ENCODE results near the gene CCDC167.

Gene CCDC167

GRCh38 chr6:37491830-37492208 lies 7.9 kb downstream of the CCDC167 start:
- H3K27ac ChIP-seq, result no peak overlapping the region
- peaks cover 3% of the 10 kb centered on the region; the same call in 1 of the 2 replicates for H4K20me1 ChIP-seq (ENCODE audit: insufficient read depth)
- H3K4me2 ChIP-seq, result no peak overlapping the region
- H2AFZ ChIP-seq (ENCODE audit: low read depth), result no peak overlapping the region
- H3K79me2 ChIP-seq (ENCODE audit: insufficient read depth, low read depth), result no peaks in the 10 kb centered on the region; the same call in 1 of the 2 replicates
- H3K36me3 ChIP-seq (ENCODE audit: insufficient read depth), result no peaks in the 10 kb centered on the region
- no peak overlapping the region for H3K4me3 ChIP-seq (IDR thresholded peaks at IDR 0.05; ENCODE audit: insufficient read depth, low read depth, low read length)
- TF ChIP-seq, protein P1, sequence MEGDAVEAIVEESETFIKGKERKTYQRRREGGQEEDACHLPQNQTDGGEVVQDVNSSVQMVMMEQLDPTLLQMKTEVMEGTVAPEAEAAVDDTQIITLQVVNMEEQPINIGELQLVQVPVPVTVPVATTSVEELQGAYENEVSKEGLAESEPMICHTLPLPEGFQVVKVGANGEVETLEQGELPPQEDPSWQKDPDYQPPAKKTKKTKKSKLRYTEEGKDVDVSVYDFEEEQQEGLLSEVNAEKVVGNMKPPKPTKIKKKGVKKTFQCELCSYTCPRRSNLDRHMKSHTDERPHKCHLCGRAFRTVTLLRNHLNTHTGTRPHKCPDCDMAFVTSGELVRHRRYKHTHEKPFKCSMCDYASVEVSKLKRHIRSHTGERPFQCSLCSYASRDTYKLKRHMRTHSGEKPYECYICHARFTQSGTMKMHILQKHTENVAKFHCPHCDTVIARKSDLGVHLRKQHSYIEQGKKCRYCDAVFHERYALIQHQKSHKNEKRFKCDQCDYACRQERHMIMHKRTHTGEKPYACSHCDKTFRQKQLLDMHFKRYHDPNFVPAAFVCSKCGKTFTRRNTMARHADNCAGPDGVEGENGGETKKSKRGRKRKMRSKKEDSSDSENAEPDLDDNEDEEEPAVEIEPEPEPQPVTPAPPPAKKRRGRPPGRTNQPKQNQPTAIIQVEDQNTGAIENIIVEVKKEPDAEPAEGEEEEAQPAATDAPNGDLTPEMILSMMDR (conservative IDR thresholded peaks at IDR 0.05; ENCODE audit: low read depth, low read length), result no peak
- no peaks in the 10 kb centered on the region for H3K4me1 ChIP-seq (ENCODE audit: low read depth, poor library complexity, severe bottlenecking)
- H3K9ac ChIP-seq, result no peak overlapping the region
- no peaks in the 10 kb centered on the region for H3K27me3 ChIP-seq (ENCODE audit: insufficient read depth, low read depth)

DNA sequence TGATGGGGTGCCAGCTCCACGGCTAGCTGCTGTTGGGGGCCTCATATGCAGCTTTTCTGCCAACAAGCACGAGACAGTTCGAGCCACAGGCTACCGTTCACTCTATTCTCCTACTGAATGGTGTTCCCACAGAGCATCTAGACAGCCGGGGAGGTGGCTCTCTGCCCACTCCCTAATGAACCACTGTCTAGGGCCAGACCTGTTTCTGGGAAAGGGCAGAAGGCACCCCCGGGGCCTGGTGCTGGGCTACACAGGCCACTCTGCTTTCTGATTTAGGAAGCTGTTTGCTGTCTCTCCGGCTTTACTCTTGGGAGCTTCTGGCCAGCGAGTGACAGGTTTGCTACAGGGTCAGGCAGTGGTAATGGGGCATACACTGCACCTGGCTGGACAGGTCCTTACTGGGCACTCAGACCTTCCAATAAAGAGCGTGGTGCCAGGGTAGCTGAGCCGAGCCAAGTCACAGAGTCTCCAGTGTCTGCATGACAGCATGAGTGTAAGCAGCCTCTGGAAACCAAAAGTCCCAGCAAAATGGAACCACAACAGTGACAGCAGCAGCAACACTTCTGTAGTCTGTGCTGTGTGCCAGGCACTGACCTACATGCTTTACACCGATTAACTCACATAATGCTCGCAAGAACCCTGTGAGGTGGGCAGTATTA lies 8.4 kb downstream of the CCDC167 start:
- H3K79me2 ChIP-seq (ENCODE audit: insufficient read depth, low read depth), result no peaks in the 10 kb centered on the region

DNA sequence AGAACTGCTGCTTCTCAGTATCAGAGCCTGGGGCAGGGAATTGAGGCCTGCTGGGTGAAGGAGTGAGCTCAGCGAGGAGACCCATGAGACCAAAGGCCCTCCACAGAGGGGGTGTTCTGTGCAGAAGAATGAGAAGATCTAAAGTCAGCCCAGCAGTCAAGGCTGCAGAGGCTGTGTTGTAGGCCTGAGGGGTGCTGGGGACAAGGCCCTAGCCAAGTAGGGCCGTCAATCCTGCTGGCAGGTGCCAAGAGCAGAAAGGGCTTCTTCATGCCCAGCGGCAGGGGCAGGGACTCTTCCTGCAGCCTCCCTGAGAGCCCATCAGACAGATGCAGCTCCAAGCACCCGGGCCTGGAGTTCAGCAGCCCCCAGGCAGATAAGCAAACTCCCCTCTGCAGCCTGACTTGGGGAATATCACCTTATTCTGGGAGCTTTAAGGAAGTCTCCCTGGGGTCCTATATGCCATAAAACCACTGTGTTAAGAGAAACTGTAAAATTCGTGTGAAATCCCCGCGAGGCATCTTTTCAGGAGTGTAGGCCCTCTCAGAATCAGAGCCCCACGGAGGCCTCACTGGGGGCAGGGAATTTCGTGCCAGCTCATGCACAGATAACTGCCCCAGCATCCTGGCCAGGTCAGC lies 9.0 kb downstream of the CCDC167 start:
- H3K36me3 ChIP-seq (ENCODE audit: insufficient read depth), result no peaks in the 10 kb centered on the region
- no peak overlapping the region for H2AFZ ChIP-seq (ENCODE audit: low read depth)
- H3K4me2 ChIP-seq, result no peak overlapping the region
- H3K27ac ChIP-seq, result no peak overlapping the region
- no peaks in the 10 kb centered on the region for H3K79me2 ChIP-seq (ENCODE audit: insufficient read depth, low read depth)
- peaks cover 3% of the 10 kb centered on the region; the same call in 1 of the 2 replicates for H4K20me1 ChIP-seq (ENCODE audit: insufficient read depth)
- H3K4me1 ChIP-seq (ENCODE audit: low read depth, poor library complexity, severe bottlenecking), result no peaks in the 10 kb centered on the region
- H3K4me3 ChIP-seq (IDR thresholded peaks at IDR 0.05; ENCODE audit: insufficient read depth, low read depth, low read length), result no peak overlapping the region
- H3K27me3 ChIP-seq (ENCODE audit: insufficient read depth, low read depth), result no peaks in the 10 kb centered on the region
- TF ChIP-seq, protein P1 (conservative IDR thresholded peaks at IDR 0.05; ENCODE audit: low read depth, low read length), result no peak
- no peak overlapping the region for H3K9ac ChIP-seq

More for the DNA sequence above, 8.4 kb downstream of the CCDC167 start:
- H3K27me3 ChIP-seq (ENCODE audit: insufficient read depth, low read depth), result no peaks in the 10 kb centered on the region
- TF ChIP-seq, protein P1 (conservative IDR thresholded peaks at IDR 0.05; ENCODE audit: low read depth, low read length), result no peak
- H2AFZ ChIP-seq (ENCODE audit: low read depth), result no peak overlapping the region
- H3K4me2 ChIP-seq, result no peak overlapping the region
- no peak overlapping the region for H3K9ac ChIP-seq
- no peak overlapping the region for H3K27ac ChIP-seq
- H3K36me3 ChIP-seq (ENCODE audit: insufficient read depth), result no peaks in the 10 kb centered on the region
- H3K4me3 ChIP-seq (IDR thresholded peaks at IDR 0.05; ENCODE audit: insufficient read depth, low read depth, low read length), result no peak overlapping the region
- peaks cover 3% of the 10 kb centered on the region; the same call in 1 of the 2 replicates for H4K20me1 ChIP-seq (ENCODE audit: insufficient read depth)
- no peaks in the 10 kb centered on the region for H3K4me1 ChIP-seq (ENCODE audit: low read depth, poor library complexity, severe bottlenecking)

DNA sequence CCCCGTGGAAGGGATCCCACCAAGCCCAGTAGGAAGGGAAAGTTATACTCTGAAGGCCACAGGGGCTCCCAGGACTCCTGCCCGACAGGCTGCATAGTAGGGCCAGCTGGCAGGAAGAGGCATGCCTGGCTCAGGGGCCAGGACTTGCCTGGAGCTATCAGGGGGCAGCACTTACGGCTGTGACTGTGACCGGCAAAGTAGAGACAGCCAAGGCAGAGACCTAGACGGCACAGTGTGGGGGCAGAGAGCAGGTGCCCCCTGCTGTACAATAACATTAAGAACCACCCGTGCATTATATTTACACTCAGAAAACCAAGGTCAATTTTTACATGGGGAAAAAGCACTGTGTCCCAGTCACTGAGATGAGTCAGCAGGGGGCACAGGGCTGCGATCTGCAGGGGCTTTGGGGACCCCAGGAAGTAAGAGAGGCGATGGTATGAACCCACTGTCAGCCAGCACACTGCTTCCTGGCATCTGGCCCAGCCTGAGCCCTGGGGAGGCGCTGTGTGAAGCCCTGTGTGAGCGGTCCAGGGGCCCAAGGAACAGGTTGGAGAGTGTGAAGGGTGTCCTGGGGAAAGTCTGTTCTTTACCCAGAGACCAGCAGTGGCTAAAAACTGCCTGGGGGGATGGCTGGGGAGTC lies 9.9 kb downstream of the CCDC167 start:
- no peak overlapping the region for H3K27ac ChIP-seq
- TF ChIP-seq, protein P1 (conservative IDR thresholded peaks at IDR 0.05; ENCODE audit: low read depth, low read length), result peak; percentile 33; the same call in 1 of the 2 replicates
- H3K4me3 ChIP-seq (IDR thresholded peaks at IDR 0.05; ENCODE audit: insufficient read depth, low read depth, low read length), result no peak overlapping the region
- H3K4me2 ChIP-seq, result no peak overlapping the region
- no peaks in the 10 kb centered on the region for H3K4me1 ChIP-seq (ENCODE audit: low read depth, poor library complexity, severe bottlenecking)
- no peaks in the 10 kb centered on the region for H3K79me2 ChIP-seq (ENCODE audit: insufficient read depth, low read depth)
- H3K36me3 ChIP-seq (ENCODE audit: insufficient read depth), result no peaks in the 10 kb centered on the region
- H4K20me1 ChIP-seq (ENCODE audit: insufficient read depth), result peaks cover 3% of the 10 kb centered on the region; the same call in 1 of the 2 replicates
- no peak overlapping the region for H3K9ac ChIP-seq
- H2AFZ ChIP-seq (ENCODE audit: low read depth), result no peak overlapping the region
- no peaks in the 10 kb centered on the region for H3K27me3 ChIP-seq (ENCODE audit: insufficient read depth, low read depth)

All from KMS-11 (cell line).